HEK293 (cell line): ENCODE measurements around the gene CES1.
"Not testable (repeated sequence)": the region's sequence is repeated elsewhere in the genome, so short reads cannot be mapped to it uniquely, and the experiment has no call there.

Experiments used
- CTCF ChIP-seq: fragments of 450-650 bp; formaldehyde crosslinking; IDR thresholded peaks from 2 replicates; pipeline ENCODE4 v1.5.1; 2016; ENCODE audit warnings: missing biosample characterization, missing genetic modification characterization
- GLI4 ChIP-seq: fragments of 450-650 bp; formaldehyde crosslinking; IDR thresholded peaks from 2 replicates; pipeline ENCODE4 v1.5.1; 2016; ENCODE audit warnings: missing biosample characterization, missing genetic modification characterization
- KLF10 ChIP-seq: fragments of 450-650 bp; IDR thresholded peaks from 2 replicates; pipeline ENCODE4 v1.5.1; 2018; ENCODE audit warnings: missing biosample characterization, mild to moderate bottlenecking, missing genetic modification characterization
- REPIN1 ChIP-seq: fragments of 450-650 bp; formaldehyde crosslinking; IDR thresholded peaks from 2 replicates; pipeline ENCODE4 v1.5.1; 2017; ENCODE audit warnings: missing biosample characterization, missing genetic modification characterization, low read depth
- SP2 ChIP-seq: fragments of 450-650 bp; formaldehyde crosslinking; IDR thresholded peaks from 2 replicates; pipeline ENCODE4 v1.5.1; 2016; ENCODE audit warnings: missing biosample characterization, missing genetic modification characterization
- YY1 ChIP-seq: fragments of 450-650 bp; formaldehyde crosslinking; IDR thresholded peaks from 2 replicates; pipeline ENCODE4 v1.5.1; 2018; ENCODE audit warnings: missing biosample characterization, missing genetic modification characterization
- ZBTB10 ChIP-seq: fragments of 450-650 bp; formaldehyde crosslinking; IDR thresholded peaks from 2 replicates; pipeline ENCODE4 v1.5.1; 2016; ENCODE audit warnings: missing biosample characterization, missing genetic modification characterization
- ZBTB21 ChIP-seq: fragments of 450-650 bp; formaldehyde crosslinking; IDR thresholded peaks from 2 replicates; pipeline ENCODE4 v1.5.1; 2017; ENCODE audit warnings: missing biosample characterization, missing genetic modification characterization
- ZBTB49 ChIP-seq: fragments of 450-650 bp; formaldehyde crosslinking; IDR thresholded peaks from 2 replicates; pipeline ENCODE4 v1.5.1; 2016; ENCODE audit warnings: missing biosample characterization, missing genetic modification characterization, low read depth
- ZNF292 ChIP-seq: fragments of 450-650 bp; formaldehyde crosslinking; IDR thresholded peaks from 2 replicates; pipeline ENCODE4 v1.5.1; 2016; ENCODE audit warnings: low read depth, missing biosample characterization, missing genetic modification characterization, borderline replicate concordance
- ZNF639 ChIP-seq: fragments of 450-650 bp; formaldehyde crosslinking; IDR thresholded peaks from 2 replicates; pipeline ENCODE4 v1.5.1; 2016; ENCODE audit warnings: missing biosample characterization, missing genetic modification characterization
- ZNF660 ChIP-seq: fragments of 450-650 bp; IDR thresholded peaks from 2 replicates; pipeline ENCODE4 v1.5.1; 2018; ENCODE audit warnings: missing biosample characterization, mild to moderate bottlenecking, missing genetic modification characterization

- TF ChIP-seq ZBTB21 (tag by site-specific recombination); ZBTB10 (tag by site-specific recombination); ZNF292 (tag by site-specific recombination); ZNF639; SP2; YY1 (tag by site-specific recombination); REPIN1; CTCF (tag by site-specific recombination); ZBTB49; GLI4 (tag by site-specific recombination); ZNF660 (tag by site-specific recombination); KLF10 (tag by site-specific recombination): not testable (repeated sequence)
Measured at GRCh38 chr16:55782091-55782792, 50.7 kb downstream of the CES1 start.
